B cell (primary cell): Measurements from ENCODE around the gene DCHS2. TPM values are rescaled to one million over a fixed set of nuclear protein-coding genes. Genes with fewer than 3 reads are reported as not detected.

Experiments used
- ATAC-seq: fragments of 200-7000 bp; cut with Tn5 transposase; one replicate; pipeline ENCODE4 v1.10.0; 2021; ENCODE audit warnings: low read depth, mild to moderate bottlenecking, moderate number of reproducible peaks, moderate library complexity
- CTCF ChIA-PET: fragments of 350-600 bp; sonication (Branson Sonifier 250); formaldehyde crosslinking; loops from one replicate; lab custom pipeline; 2021; ENCODE audit warnings: antibody characterized with exemption, inconsistent platforms; lab: Charles Lee
- POLR2A ChIA-PET: fragments of 350-600 bp; sonication (Branson Sonifier 250); formaldehyde crosslinking; loops from one replicate; lab custom pipeline; 2021; ENCODE audit warnings: antibody characterized with exemption; lab: Charles Lee
- DNase-seq: peaks from one replicate; pipeline ENCODE4 v3.0.0; 2013
- H2AFZ ChIP-seq: 2 replicates; pipeline ENCODE4 v1.6.1; 2012; ENCODE audit warnings: mild to moderate bottlenecking, low read depth, low read length; ENCODE audit not compliant: insufficient read depth, poor library complexity, severe bottlenecking
- H3K27ac ChIP-seq, 2 donors: 1 replicate in 1 of 2; 2 replicates in 1 of 2; pipeline ENCODE4 v1.5.1; 2012 to 2013; ENCODE audit warnings: low read length in 2 of 2, mild to moderate bottlenecking in 2 of 2, moderate library complexity in 1 of 2
- H3K27me3 ChIP-seq, 4 experiments: fragments of 200-600 bp in 1 of 4; sonication (generic) in 1 of 4; replicated peaks in 1 of 4; 1 replicate in 2 of 4; 2 replicates in 2 of 4; pipeline versions ENCODE4 v1.6.1 to v1.7.0; 2013 to 2016; ENCODE audit warnings: low read length in 3 of 4, mild to moderate bottlenecking in 2 of 4, mixed read lengths in 1 of 4, moderate library complexity in 1 of 4; ENCODE audit not compliant: insufficient read depth in 4 of 4, control insufficient read depth in 3 of 4; ENCODE audit errors: control extremely low read depth in 1 of 4
- H3K36me3 ChIP-seq, 2 experiments: replicated peaks in 1 of 2; 1 replicate in 1 of 2; 2 replicates in 1 of 2; pipeline versions ENCODE4 v1.6.1 to v1.7.1; 2013; ENCODE audit warnings: low read length in 1 of 2; ENCODE audit not compliant: insufficient read depth in 2 of 2, control insufficient read depth in 1 of 2; ENCODE audit errors: control extremely low read depth in 1 of 2, extremely low read depth in 1 of 2
- H3K4me1 ChIP-seq, 2 donors: fragments of 200-600 bp in 1 of 2; sonication (generic) in 1 of 2; 1 replicate in 1 of 2; 2 replicates in 1 of 2; pipeline versions ENCODE4 v1.5.1 to v1.6.1; 2013 to 2017; ENCODE audit warnings: low read length in 2 of 2; ENCODE audit not compliant: control insufficient read depth in 2 of 2, insufficient read depth in 2 of 2
- H3K4me2 ChIP-seq: replicated peaks from 2 replicates; pipeline ENCODE3; 2012; ENCODE audit warnings: mild to moderate bottlenecking, low read depth, low read length; ENCODE audit not compliant: poor library complexity, severe bottlenecking
- H3K4me3 ChIP-seq, 5 experiments: fragments of 200-600 bp in 1 of 5; sonication (generic) in 1 of 5; 1 replicate in 3 of 5; 2 replicates in 2 of 5; pipeline versions ENCODE4 v1.5.1 to v1.7.0; 2011 to 2016; ENCODE audit warnings: low read length in 4 of 5, mild to moderate bottlenecking in 4 of 5, low read depth in 2 of 5, control low read depth in 1 of 5, moderate library complexity in 1 of 5; ENCODE audit not compliant: insufficient read depth in 1 of 5; ENCODE audit errors: control extremely low read depth in 1 of 5, extremely low read depth in 1 of 5
- H3K79me2 ChIP-seq: fragments of 200-600 bp; sonication (generic); one replicate; pipeline ENCODE4 v1.6.0; 2016; ENCODE audit warnings: low read length; ENCODE audit not compliant: control insufficient read depth, insufficient read depth
- H3K9ac ChIP-seq: fragments of 200-600 bp; sonication (generic); 2 replicates; pipeline ENCODE4 v1.6.1; 2017; ENCODE audit warnings: mild to moderate bottlenecking, low read length, moderate library complexity
- H3K9me3 ChIP-seq, 3 donors: one replicate each; pipeline versions ENCODE4 v1.6.1 to v1.7.1; 2013; ENCODE audit warnings: low read length in 2 of 3; ENCODE audit not compliant: control insufficient read depth in 2 of 3, insufficient read depth in 1 of 3; ENCODE audit errors: control extremely low read depth in 1 of 3
- H4K20me1 ChIP-seq: 2 replicates; pipeline ENCODE4 v1.6.0; 2012; ENCODE audit warnings: mild to moderate bottlenecking, low read length; ENCODE audit not compliant: insufficient read depth, control insufficient read depth, poor library complexity, severe bottlenecking
- H3K27ac Mint-ChIP-seq: one replicate; pipeline ENCODE4 v1.8.0; 2021; ENCODE audit warnings: mixed read lengths
- H3K27me3 Mint-ChIP-seq: one replicate; pipeline ENCODE4 v1.8.0; 2021; ENCODE audit warnings: mixed read lengths
- H3K4me1 Mint-ChIP-seq: one replicate; pipeline ENCODE4 v1.8.0; 2021; ENCODE audit warnings: mixed read lengths
- H3K4me3 Mint-ChIP-seq: one replicate; pipeline ENCODE4 v1.8.0; 2021; ENCODE audit warnings: mixed read lengths
- H3K9me3 Mint-ChIP-seq: one replicate; pipeline ENCODE4 v1.8.0; 2022; ENCODE audit warnings: mixed read lengths; ENCODE audit not compliant: insufficient read depth
- EZH2 ChIP-seq: IDR thresholded peaks from 2 replicates; pipeline ENCODE4 v1.6.1; 2012; ENCODE audit warnings: borderline replicate concordance, low read depth, mild to moderate bottlenecking, moderate library complexity, low read length; ENCODE audit not compliant: insufficient read depth, poor library complexity, severe bottlenecking
- WGBS: methylation state at CpG from one replicate; pipeline ENCODE4 v1.1.5; 2013; ENCODE audit warnings: missing lambda C conversion rate; ENCODE audit not compliant: insufficient coverage; 5-methylcytosine and 5-hydroxymethylcytosine counted together
- intact Hi-C: fragments of 100-400 bp; cut with micrococcal nuclease; formaldehyde crosslinking; loops from one replicate; pipeline ENCODE4 v1.10.0; 2022
- polyA plus RNA-seq: library from polyadenylated mRNA; depleted of rRNA; stranded (reverse); fragments of >200 nt; gene quantifications from 2 replicates; pipeline ENCODE4 v1.2.3, GENCODE V29; 2012
- total RNA-seq, 2 donors: library from RNA; stranded (reverse); fragments of 120-200 nt in 1 of 2; gene quantifications; 1 replicate in 1 of 2; 2 replicates in 1 of 2; pipeline versions ENCODE4 v1.2.3 to v1.2.4, GENCODE V29; 2013 to 2022
- TF ChIP-seq, protein P1 (sequence below): fragments of 200-600 bp; IDR thresholded peaks from one replicate; pipeline ENCODE4 v1.8.0; 2022; ENCODE audit warnings: antibody characterized with exemption, mild to moderate bottlenecking

Gene DCHS2
- total and polyA plus RNA-seq, 2 donors (not counting 1 experiment from before 2014, with no cell fraction given) = 0.02 to 0.06 TPM

DNA sequence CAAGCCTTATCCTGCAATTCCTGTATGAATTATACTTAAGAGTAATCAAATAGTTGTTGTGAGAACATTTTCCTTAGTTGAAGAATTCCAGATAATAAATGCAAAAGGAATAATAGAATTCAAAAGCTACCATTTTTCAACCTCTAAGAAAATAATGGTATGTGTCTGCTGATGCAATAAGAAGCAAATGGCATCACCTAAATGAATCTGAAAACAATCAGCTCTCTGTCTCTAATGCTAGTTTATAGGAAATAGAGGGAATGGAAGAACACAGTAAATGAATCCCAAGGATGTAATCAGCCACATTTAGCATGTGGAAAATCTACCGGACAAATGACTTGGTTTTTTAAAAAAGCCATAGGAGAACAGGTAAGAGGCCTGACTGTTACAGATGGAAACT, 115.1 kb downstream of the DCHS2 start:
- Histone ChIP-seq H3K9ac (no peak overlapping the region), H3K4me2 (no peak overlapping the region), H3K36me3 (no peaks in the 10 kb centered on the region), H3K27me3 (no peaks in the 10 kb centered on the region), H2AFZ (no peak overlapping the region), H3K4me3 (no peak overlapping the region), H3K4me1 (no peaks in the 10 kb centered on the region), H3K27ac (no peak overlapping the region), H3K79me2 (no peaks in the 10 kb centered on the region), H3K9me3 (peaks cover 0 to 4% (median 0%) of the 10 kb centered on the region in 3 donors), H4K20me1 (no peaks in the 10 kb centered on the region)
- POLR2A ChIA-PET = no interaction called here
- H3K4me1 Mint-ChIP-seq = no peaks in the 10 kb centered on the region
- TF ChIP-seq EZH2 = no peak
- TF ChIP-seq, protein P1, sequence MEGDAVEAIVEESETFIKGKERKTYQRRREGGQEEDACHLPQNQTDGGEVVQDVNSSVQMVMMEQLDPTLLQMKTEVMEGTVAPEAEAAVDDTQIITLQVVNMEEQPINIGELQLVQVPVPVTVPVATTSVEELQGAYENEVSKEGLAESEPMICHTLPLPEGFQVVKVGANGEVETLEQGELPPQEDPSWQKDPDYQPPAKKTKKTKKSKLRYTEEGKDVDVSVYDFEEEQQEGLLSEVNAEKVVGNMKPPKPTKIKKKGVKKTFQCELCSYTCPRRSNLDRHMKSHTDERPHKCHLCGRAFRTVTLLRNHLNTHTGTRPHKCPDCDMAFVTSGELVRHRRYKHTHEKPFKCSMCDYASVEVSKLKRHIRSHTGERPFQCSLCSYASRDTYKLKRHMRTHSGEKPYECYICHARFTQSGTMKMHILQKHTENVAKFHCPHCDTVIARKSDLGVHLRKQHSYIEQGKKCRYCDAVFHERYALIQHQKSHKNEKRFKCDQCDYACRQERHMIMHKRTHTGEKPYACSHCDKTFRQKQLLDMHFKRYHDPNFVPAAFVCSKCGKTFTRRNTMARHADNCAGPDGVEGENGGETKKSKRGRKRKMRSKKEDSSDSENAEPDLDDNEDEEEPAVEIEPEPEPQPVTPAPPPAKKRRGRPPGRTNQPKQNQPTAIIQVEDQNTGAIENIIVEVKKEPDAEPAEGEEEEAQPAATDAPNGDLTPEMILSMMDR = no peak
- peaks cover 2% of the 10 kb centered on the region for H3K9me3 Mint-ChIP-seq
- ATAC-seq (no peak), DNase-seq (no peak)
- no CpG with 5 or more reads among the region's 1 CpG for WGBS
- CTCF ChIA-PET = no interaction called here
- no peak overlapping the region for H3K4me3 Mint-ChIP-seq
- peaks cover 19% of the 10 kb centered on the region for H3K27me3 Mint-ChIP-seq
- H3K27ac Mint-ChIP-seq = no peak overlapping the region
- intact Hi-C loops = no loop called here

DNA sequence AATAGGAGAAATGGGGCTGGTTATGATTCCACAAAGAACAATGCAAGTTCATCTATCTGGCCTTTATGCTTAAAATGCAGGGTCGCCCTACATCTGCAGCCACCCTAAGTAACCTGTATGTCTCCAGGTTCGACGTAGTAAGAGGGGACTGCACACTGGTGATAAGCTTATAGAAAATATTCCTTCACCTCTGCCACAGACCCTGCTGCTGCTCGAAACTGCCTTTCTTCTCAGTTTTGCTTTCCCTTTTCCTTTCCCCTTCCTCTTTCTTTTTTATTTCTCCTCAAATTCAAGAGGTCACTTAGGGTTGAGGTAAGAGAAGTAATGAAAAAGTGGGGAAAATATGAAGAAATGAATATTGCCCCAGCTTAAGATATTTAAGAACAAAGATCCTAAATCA, 123.5 kb downstream of the DCHS2 start:
- Mint-ChIP-seq H3K4me1 (peaks cover 24% of the 10 kb centered on the region), H3K27ac (peak overlapping the region; percentile 83), H3K4me3 (peak overlapping the region; percentile 80), H3K9me3 (no peaks in the 10 kb centered on the region), H3K27me3 (peaks cover 18% of the 10 kb centered on the region)
- H3K36me3 ChIP-seq = no peaks in the 10 kb centered on the region
- ATAC-seq (peak; percentile 41), DNase-seq (peak; percentile 46)
- WGBS = 40% methylated on average over 1 of the region's 4 CpGs
- ChIA-PET POLR2A (no interaction called here), CTCF (interaction anchor here (0.7 kb wide), 1 partner anchor 139 kb away, joined by 4 read pairs; no protein-coding TSS in a partner anchor)
- H3K9me3 ChIP-seq = no peaks in the 10 kb centered on the region
- no peak for TF ChIP-seq EZH2
- TF ChIP-seq, protein P1 = no peak
- H3K27me3 ChIP-seq = no peaks in the 10 kb centered on the region
- peak overlapping the region; percentile 66 for H3K4me2 ChIP-seq
- peak overlapping the region; percentile 35 for H3K9ac ChIP-seq
- H2AFZ ChIP-seq = peak overlapping the region; percentile 82
- peak overlapping the region in 4 of 5 experiments; percentile 7 to 38 (median 18) for H3K4me3 ChIP-seq
- H3K79me2 ChIP-seq = no peaks in the 10 kb centered on the region
- H3K4me1 ChIP-seq = peaks cover 22 to 29% of the 10 kb centered on the region in 2 donors
- no peaks in the 10 kb centered on the region for H4K20me1 ChIP-seq
- peak overlapping the region; percentile 35 to 42 for H3K27ac ChIP-seq
- intact Hi-C loops = loop anchor here (5.0 kb wide), 1 partner anchor 49 kb away; no protein-coding TSS in a partner anchor
